SK-N-SH (cell line): ENCODE results near the gene LRRFIP2. TPM values are rescaled to one million over a fixed set of nuclear protein-coding genes. Genes with fewer than 3 reads are reported as not detected.

Experiments used
- CTCF ChIA-PET: fragments of 300-600, 350-600 bp; formaldehyde crosslinking; extraction: SDS; loops from one replicate; lab custom pipeline; 2021; lab: Yijun Ruan, JAX
- POLR2A ChIA-PET: fragments of 350-600 bp; sonication (Branson Sonifier 250); formaldehyde crosslinking; extraction: SDS; loops from one replicate; lab custom pipeline; 2020; ENCODE audit warnings: antibody characterized with exemption, inconsistent platforms; lab: Yijun Ruan, JAX
- DNase-seq: peaks from one replicate; pipeline ENCODE4 v3.0.0; 2012
- H2AFZ ChIP-seq: fragments of 200-600 bp; sonication (generic); 2 replicates; pipeline ENCODE4 v1.8.1; 2016; ENCODE audit warnings: antibody characterized with exemption, mild to moderate bottlenecking, low read depth
- H3F3A ChIP-seq: fragments of 200-600 bp; sonication (generic); replicated peaks from 2 replicates; pipeline ENCODE3; 2016; ENCODE audit warnings: antibody characterized with exemption, mild to moderate bottlenecking; ENCODE audit not compliant: insufficient read depth
- H3K27ac ChIP-seq, 2 experiments: fragments of 200-500 bp in 1 of 2; fragments of 200-600 bp in 1 of 2; sonication (Bioruptor generic) in 1 of 2; sonication (generic), shearing (Covaris generic) in 1 of 2; 2 replicates each; pipeline versions ENCODE4 v1.5.1 to v1.6.1; 2014 to 2016; ENCODE audit warnings: low read depth in 2 of 2, inconsistent platforms in 1 of 2, low read length in 1 of 2, mild to moderate bottlenecking in 1 of 2, mixed read lengths in 1 of 2
- H3K27me3 ChIP-seq: fragments of 200-600 bp; sonication (generic), shearing (Covaris generic); 2 replicates; pipeline ENCODE4 v1.6.1; 2016; ENCODE audit warnings: mixed run types; ENCODE audit not compliant: insufficient read depth
- H3K36me3 ChIP-seq, 2 experiments: fragments of 200-500 bp in 1 of 2; fragments of 200-600 bp in 1 of 2; sonication (Bioruptor generic) in 1 of 2; sonication (generic) in 1 of 2; replicated peaks in 1 of 2; 2 replicates each; pipeline versions ENCODE3 to v1.5.1; 2014 to 2016; ENCODE audit warnings: low read length in 1 of 2, mild to moderate bottlenecking in 1 of 2; ENCODE audit not compliant: insufficient read depth in 2 of 2, control insufficient read depth in 1 of 2
- H3K4me1 ChIP-seq, 2 experiments: fragments of 200-500 bp in 1 of 2; fragments of 200-600 bp in 1 of 2; sonication (Bioruptor generic) in 1 of 2; sonication (generic), shearing (Covaris generic) in 1 of 2; 2 replicates each; pipeline versions ENCODE4 v1.5.1 to v1.6.1; 2014 to 2016; ENCODE audit warnings: low read depth in 1 of 2, low read length in 1 of 2, mixed run types in 1 of 2; ENCODE audit not compliant: insufficient read depth in 2 of 2, control insufficient read depth in 1 of 2
- H3K4me2 ChIP-seq: fragments of 200-600 bp; sonication (generic), shearing (Covaris generic); 2 replicates; pipeline ENCODE4 v1.6.1; 2017; ENCODE audit warnings: mixed run types
- H3K4me3 ChIP-seq, 2 experiments: fragments of 200-500 bp in 1 of 2; fragments of 200-600 bp in 1 of 2; sonication (Bioruptor generic) in 1 of 2; sonication (generic), shearing (Covaris generic) in 1 of 2; 2 replicates each; pipeline versions ENCODE4 v1.5.1 to v1.8.1; 2014 to 2016; ENCODE audit warnings: low read depth in 2 of 2, inconsistent platforms in 1 of 2, low read length in 1 of 2, mild to moderate bottlenecking in 1 of 2, mixed read lengths in 1 of 2, moderate library complexity in 1 of 2
- H3K79me2 ChIP-seq: fragments of 200-600 bp; sonication (generic); 2 replicates; pipeline ENCODE4 v1.8.1; 2017; ENCODE audit warnings: mild to moderate bottlenecking; ENCODE audit not compliant: insufficient read depth
- H3K9ac ChIP-seq: fragments of 200-600 bp; sonication (generic); 2 replicates; pipeline ENCODE4 v1.6.1; 2017; ENCODE audit warnings: mixed run types
- H3K9me2 ChIP-seq: fragments of 200-600 bp; sonication (generic); 2 replicates; pipeline ENCODE4 v1.6.1; 2017; ENCODE audit warnings: mixed run types
- H3K9me3 ChIP-seq: fragments of 200-600 bp; sonication (generic); 2 replicates; pipeline ENCODE4 v1.6.1; 2017; ENCODE audit warnings: mixed run types, mild to moderate bottlenecking, moderate library complexity
- H4K20me1 ChIP-seq: fragments of 200-600 bp; sonication (generic); 2 replicates; pipeline ENCODE4 v1.6.1; 2017; ENCODE audit warnings: mild to moderate bottlenecking, mixed run types; ENCODE audit not compliant: insufficient read depth
- ELF1 ChIP-seq: IDR thresholded peaks from 2 replicates; pipeline ENCODE4 v1.4.0; 2012
- EP300 ChIP-seq, 2 experiments: IDR thresholded peaks; 2 replicates each; pipeline versions ENCODE4 v1.4.0 to v1.6.1; 2012; ENCODE audit warnings: borderline replicate concordance in 1 of 2, low read depth in 1 of 2, low read length in 1 of 2
- FOSL2 ChIP-seq: IDR thresholded peaks from 2 replicates; pipeline ENCODE4 v1.4.0; 2012; ENCODE audit warnings: low read depth, mild to moderate bottlenecking, moderate library complexity, borderline replicate concordance
- GATA2 ChIP-seq: sonication (generic); formaldehyde crosslinking; IDR thresholded peaks from 2 replicates; pipeline ENCODE4 v1.5.0; 2020; ENCODE audit warnings: mild to moderate bottlenecking, missing genetic modification reagents
- JUND ChIP-seq: IDR thresholded peaks from 2 replicates; pipeline ENCODE4 v1.4.0; 2012
- MEF2A ChIP-seq: IDR thresholded peaks from 2 replicates; pipeline ENCODE4 v1.4.0; 2012; ENCODE audit warnings: low read depth, borderline replicate concordance
- MXI1 ChIP-seq: IDR thresholded peaks from 2 replicates; pipeline ENCODE4 v1.6.1; 2012; ENCODE audit warnings: mild to moderate bottlenecking, low read depth, low read length, improper control_type of control experiment
- NFIC ChIP-seq: IDR thresholded peaks from 2 replicates; pipeline ENCODE4 v1.4.0; 2012; ENCODE audit warnings: borderline replicate concordance
- NRF1 ChIP-seq: IDR thresholded peaks from 2 replicates; pipeline ENCODE4 v1.6.1; 2012; ENCODE audit warnings: low read depth, mild to moderate bottlenecking, low read length
- POLR2AphosphoS5 ChIP-seq: IDR thresholded peaks from 2 replicates; pipeline ENCODE4 v1.6.1; 2012; ENCODE audit warnings: low read depth, low read length
- RAD21 ChIP-seq: IDR thresholded peaks from 2 replicates; pipeline ENCODE4 v1.6.1; 2012; ENCODE audit warnings: mild to moderate bottlenecking, low read length
- RXRA ChIP-seq: IDR thresholded peaks from 2 replicates; pipeline ENCODE4 v1.4.0; 2012; ENCODE audit warnings: low read depth, mild to moderate bottlenecking, borderline replicate concordance
- SIN3A ChIP-seq: IDR thresholded peaks from 2 replicates; pipeline ENCODE4 v1.6.1; 2012; ENCODE audit warnings: low read depth, mild to moderate bottlenecking, low read length, moderate library complexity, borderline replicate concordance
- TAF1 ChIP-seq: IDR thresholded peaks from 2 replicates; pipeline ENCODE4 v1.6.1; 2012; ENCODE audit warnings: low read depth, mild to moderate bottlenecking, low read length, moderate library complexity, borderline replicate concordance
- TCF12 ChIP-seq: IDR thresholded peaks from 2 replicates; pipeline ENCODE4 v1.4.0; 2012
- YY1 ChIP-seq: IDR thresholded peaks from 2 replicates; pipeline ENCODE4 v1.4.0; 2012; ENCODE audit warnings: low read depth, mild to moderate bottlenecking
- WGBS: methylation state at CpG from one replicate; pipeline ENCODE4 v1.1.6; 2017; ENCODE audit warnings: low lambda C conversion rate; 5-methylcytosine and 5-hydroxymethylcytosine counted together
- polyA plus RNA-seq, 3 experiments: library from polyadenylated mRNA; depleted of rRNA; stranded (reverse); fragments of >200 nt; gene quantifications; 2 replicates each; pipeline ENCODE4 v1.2.3, GENCODE V29; 2012
- TF ChIP-seq, protein P1 (sequence below): IDR thresholded peaks from 2 replicates; pipeline ENCODE4 v1.4.0; 2012; ENCODE audit warnings: low read depth
- TF ChIP-seq, protein P2 (sequence below): fragments of 150-350 bp; IDR thresholded peaks from 2 replicates; pipeline ENCODE4 v1.6.1; 2016; ENCODE audit warnings: mild to moderate bottlenecking, low read depth, low read length
- TF ChIP-seq, protein P3 (sequence below): fragments of 200-600 bp; sonication (generic); IDR thresholded peaks from 2 replicates; pipeline ENCODE4 v1.6.1; 2017; ENCODE audit warnings: antibody characterized with exemption, mild to moderate bottlenecking, moderate library complexity
- TF ChIP-seq, protein P4 (sequence below): IDR thresholded peaks from 2 replicates; pipeline ENCODE4 v1.6.1; 2012; ENCODE audit warnings: mild to moderate bottlenecking, low read depth, low read length, moderate library complexity

The LRRFIP2 gene
- polyA plus RNA-seq, 1 of the 3 experiments (the other 2 are of a cell fraction): 27.2 TPM

DNA sequence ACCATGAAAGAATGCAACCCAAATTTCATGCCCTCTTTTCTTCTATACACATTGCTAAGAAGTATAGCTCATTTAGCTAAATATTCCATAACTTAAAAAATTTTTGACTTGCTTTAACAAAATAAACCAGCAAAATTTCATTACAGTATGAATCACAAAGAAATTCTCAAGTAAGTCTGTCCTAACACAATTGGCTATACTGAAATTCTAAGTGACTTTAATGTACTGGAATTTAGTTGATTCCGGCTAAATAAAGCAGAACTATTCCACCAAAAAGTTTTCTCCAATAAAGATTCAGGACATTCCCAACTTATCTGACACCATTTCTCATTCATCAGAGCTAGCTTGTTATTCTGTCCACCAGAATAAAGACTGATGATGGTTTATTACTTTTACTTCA, 23.8 kb downstream of the LRRFIP2 start:
- H2AFZ ChIP-seq: no peak overlapping the region
- H3K9me2 ChIP-seq: no peaks in the 10 kb centered on the region
- no peak overlapping the region for H3K27ac ChIP-seq
- no peaks in the 10 kb centered on the region for H4K20me1 ChIP-seq
- no peaks in the 10 kb centered on the region for H3K9me3 ChIP-seq
- H3K4me2 ChIP-seq: no peak overlapping the region
- no peak overlapping the region for H3K9ac ChIP-seq
- no peak for DNase-seq
- ChIA-PET CTCF (no interaction called here), POLR2A (no interaction called here)
- 64% methylated on average over 1 of the region's 1 CpG for WGBS
- no peaks in the 10 kb centered on the region; a peak in 1 of 4 replicates for H3K4me1 ChIP-seq
- no peak overlapping the region for H3K4me3 ChIP-seq
- no peaks in the 10 kb centered on the region for H3K27me3 ChIP-seq
- H3K36me3 ChIP-seq: peaks cover 20 to 36% of the 10 kb centered on the region in 2 experiments
- TF ChIP-seq TCF12 (no peak), EP300 (IDR thresholded peaks at IDR 0.05; ENCODE audit: borderline replicate concordance in 1 of 2, low read depth in 1 of 2, low read length in 1 of 2) (no peak), FOSL2 (no peak), POLR2AphosphoS5 (no peak), GATA2 (CRISPR knock-in tag) (no peak), ELF1 (no peak), NFIC (no peak), RXRA (no peak)
- TF ChIP-seq, protein P1, sequence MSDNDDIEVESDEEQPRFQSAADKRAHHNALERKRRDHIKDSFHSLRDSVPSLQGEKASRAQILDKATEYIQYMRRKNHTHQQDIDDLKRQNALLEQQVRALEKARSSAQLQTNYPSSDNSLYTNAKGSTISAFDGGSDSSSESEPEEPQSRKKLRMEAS: no peak
- TF ChIP-seq, protein P2, sequence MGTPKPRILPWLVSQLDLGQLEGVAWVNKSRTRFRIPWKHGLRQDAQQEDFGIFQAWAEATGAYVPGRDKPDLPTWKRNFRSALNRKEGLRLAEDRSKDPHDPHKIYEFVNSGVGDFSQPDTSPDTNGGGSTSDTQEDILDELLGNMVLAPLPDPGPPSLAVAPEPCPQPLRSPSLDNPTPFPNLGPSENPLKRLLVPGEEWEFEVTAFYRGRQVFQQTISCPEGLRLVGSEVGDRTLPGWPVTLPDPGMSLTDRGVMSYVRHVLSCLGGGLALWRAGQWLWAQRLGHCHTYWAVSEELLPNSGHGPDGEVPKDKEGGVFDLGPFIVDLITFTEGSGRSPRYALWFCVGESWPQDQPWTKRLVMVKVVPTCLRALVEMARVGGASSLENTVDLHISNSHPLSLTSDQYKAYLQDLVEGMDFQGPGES: no peak
- H3K79me2 ChIP-seq: peaks cover 82% of the 10 kb centered on the region
- peaks cover 8% of the 10 kb centered on the region for H3F3A ChIP-seq

DNA sequence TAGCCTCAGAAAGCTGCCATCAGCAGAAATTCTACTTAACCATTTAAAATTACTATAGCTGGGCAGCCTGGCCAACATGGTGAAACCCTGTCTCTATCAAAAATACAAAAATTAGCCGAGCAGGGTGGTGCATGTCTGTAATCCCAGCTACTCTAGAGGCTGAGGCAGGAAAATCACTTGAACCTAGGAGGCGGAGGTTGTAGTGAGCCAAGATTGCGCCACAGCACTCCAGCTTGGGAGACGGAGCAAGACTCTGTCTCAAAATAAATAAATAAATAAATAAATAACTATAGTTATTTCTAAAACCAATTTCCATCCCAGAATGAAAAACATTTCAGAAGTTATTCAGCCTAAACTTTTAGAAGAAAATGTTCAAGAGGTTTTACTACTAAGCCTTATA, 25.1 kb downstream of the LRRFIP2 start:
- Histone ChIP-seq H3K4me1 (no peaks in the 10 kb centered on the region), H3F3A (peaks cover 5% of the 10 kb centered on the region), H2AFZ (no peak overlapping the region), H3K27ac (no peak overlapping the region), H3K79me2 (peaks cover 81% of the 10 kb centered on the region), H3K4me2 (no peak overlapping the region), H3K36me3 (peaks cover 20 to 50% of the 10 kb centered on the region in 2 experiments), H3K4me3 (no peak overlapping the region), H3K9me3 (no peaks in the 10 kb centered on the region), H3K9ac (no peak overlapping the region), H3K9me2 (no peaks in the 10 kb centered on the region), H4K20me1 (no peaks in the 10 kb centered on the region), H3K27me3 (no peaks in the 10 kb centered on the region)
- TF ChIP-seq TAF1 (no peak), JUND (no peak), SIN3A (no peak), MEF2A (no peak), POLR2AphosphoS5 (no peak), YY1 (no peak), TCF12 (no peak), NRF1 (no peak), RAD21 (no peak), NFIC (no peak), MXI1 (no peak), FOSL2 (no peak), GATA2 (CRISPR knock-in tag) (no peak)
- TF ChIP-seq, protein P1: no peak
- TF ChIP-seq, protein P3, sequence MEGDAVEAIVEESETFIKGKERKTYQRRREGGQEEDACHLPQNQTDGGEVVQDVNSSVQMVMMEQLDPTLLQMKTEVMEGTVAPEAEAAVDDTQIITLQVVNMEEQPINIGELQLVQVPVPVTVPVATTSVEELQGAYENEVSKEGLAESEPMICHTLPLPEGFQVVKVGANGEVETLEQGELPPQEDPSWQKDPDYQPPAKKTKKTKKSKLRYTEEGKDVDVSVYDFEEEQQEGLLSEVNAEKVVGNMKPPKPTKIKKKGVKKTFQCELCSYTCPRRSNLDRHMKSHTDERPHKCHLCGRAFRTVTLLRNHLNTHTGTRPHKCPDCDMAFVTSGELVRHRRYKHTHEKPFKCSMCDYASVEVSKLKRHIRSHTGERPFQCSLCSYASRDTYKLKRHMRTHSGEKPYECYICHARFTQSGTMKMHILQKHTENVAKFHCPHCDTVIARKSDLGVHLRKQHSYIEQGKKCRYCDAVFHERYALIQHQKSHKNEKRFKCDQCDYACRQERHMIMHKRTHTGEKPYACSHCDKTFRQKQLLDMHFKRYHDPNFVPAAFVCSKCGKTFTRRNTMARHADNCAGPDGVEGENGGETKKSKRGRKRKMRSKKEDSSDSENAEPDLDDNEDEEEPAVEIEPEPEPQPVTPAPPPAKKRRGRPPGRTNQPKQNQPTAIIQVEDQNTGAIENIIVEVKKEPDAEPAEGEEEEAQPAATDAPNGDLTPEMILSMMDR: no peak
- TF ChIP-seq, protein P4, sequence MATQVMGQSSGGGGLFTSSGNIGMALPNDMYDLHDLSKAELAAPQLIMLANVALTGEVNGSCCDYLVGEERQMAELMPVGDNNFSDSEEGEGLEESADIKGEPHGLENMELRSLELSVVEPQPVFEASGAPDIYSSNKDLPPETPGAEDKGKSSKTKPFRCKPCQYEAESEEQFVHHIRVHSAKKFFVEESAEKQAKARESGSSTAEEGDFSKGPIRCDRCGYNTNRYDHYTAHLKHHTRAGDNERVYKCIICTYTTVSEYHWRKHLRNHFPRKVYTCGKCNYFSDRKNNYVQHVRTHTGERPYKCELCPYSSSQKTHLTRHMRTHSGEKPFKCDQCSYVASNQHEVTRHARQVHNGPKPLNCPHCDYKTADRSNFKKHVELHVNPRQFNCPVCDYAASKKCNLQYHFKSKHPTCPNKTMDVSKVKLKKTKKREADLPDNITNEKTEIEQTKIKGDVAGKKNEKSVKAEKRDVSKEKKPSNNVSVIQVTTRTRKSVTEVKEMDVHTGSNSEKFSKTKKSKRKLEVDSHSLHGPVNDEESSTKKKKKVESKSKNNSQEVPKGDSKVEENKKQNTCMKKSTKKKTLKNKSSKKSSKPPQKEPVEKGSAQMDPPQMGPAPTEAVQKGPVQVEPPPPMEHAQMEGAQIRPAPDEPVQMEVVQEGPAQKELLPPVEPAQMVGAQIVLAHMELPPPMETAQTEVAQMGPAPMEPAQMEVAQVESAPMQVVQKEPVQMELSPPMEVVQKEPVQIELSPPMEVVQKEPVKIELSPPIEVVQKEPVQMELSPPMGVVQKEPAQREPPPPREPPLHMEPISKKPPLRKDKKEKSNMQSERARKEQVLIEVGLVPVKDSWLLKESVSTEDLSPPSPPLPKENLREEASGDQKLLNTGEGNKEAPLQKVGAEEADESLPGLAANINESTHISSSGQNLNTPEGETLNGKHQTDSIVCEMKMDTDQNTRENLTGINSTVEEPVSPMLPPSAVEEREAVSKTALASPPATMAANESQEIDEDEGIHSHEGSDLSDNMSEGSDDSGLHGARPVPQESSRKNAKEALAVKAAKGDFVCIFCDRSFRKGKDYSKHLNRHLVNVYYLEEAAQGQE: no peak
- CTCF ChIA-PET: no interaction called here
- POLR2A ChIA-PET: no interaction called here
- 97% methylated on average over 4 of the region's 4 CpGs for WGBS
- no peak for DNase-seq
